GM12874 (cell line): Measurements from ENCODE around the gene TBC1D9.

Source experiments
- CTCF ChIP-seq: IDR thresholded peaks from 2 replicates; pipeline ENCODE4 v1.5.1; 2011; ENCODE audit warnings: low read depth, mild to moderate bottlenecking, control low read depth, low read length, moderate library complexity; ENCODE audit not compliant: insufficient read depth

TBC1D9 gene

GRCh38 chr4:140790171-140790570 lies 34.0 kb upstream of the TBC1D9 start:
- TF ChIP-seq CTCF: no peak

- TF ChIP-seq CTCF: no peak
Measured at GRCh38 chr4:140789759-140790158, 33.6 kb upstream of the TBC1D9 start.

- no peak for TF ChIP-seq CTCF
Measured at GRCh38 chr4:140781596-140781995, 25.4 kb upstream of the TBC1D9 start.

- TF ChIP-seq CTCF: no peak
Measured at GRCh38 chr4:140777894-140778293, 21.7 kb upstream of the TBC1D9 start.

- no peak for TF ChIP-seq CTCF
Measured at GRCh38 chr4:140777386-140777785, 21.2 kb upstream of the TBC1D9 start.

- TF ChIP-seq CTCF: no peak
Measured at GRCh38 chr4:140776556-140776955, 20.4 kb upstream of the TBC1D9 start.

GRCh38 chr4:140774956-140775355 lies 18.8 kb upstream of the TBC1D9 start:
- no peak for TF ChIP-seq CTCF

- TF ChIP-seq CTCF: no peak
Measured at GRCh38 chr4:140774510-140774909, 18.3 kb upstream of the TBC1D9 start.
